HepG2 (cell line): ENCODE measurements around the gene RAB6B. TPM values are rescaled to one million over a fixed set of nuclear protein-coding genes. Genes with fewer than 3 reads are reported as not detected.

Experiments used
- ATAC-seq: fragments of 200-7000 bp; cut with Tn5 transposase; 3 replicates; pipeline ENCODE4 v1.9.1; 2020; ENCODE audit warnings: mild to moderate bottlenecking, moderate library complexity
- BruUV-seq: library from RNA; stranded (reverse); fragments of 400-500 nt; replicated peaks from 2 replicates; lab custom pipeline; 2021; lab: Mats Ljungman, UMichigan
- CTCF ChIA-PET: fragments of 300-600 bp; formaldehyde crosslinking; extraction: SDS; loops from one replicate; lab custom pipeline; 2021; ENCODE audit warnings: low total read pairs, inconsistent platforms, low intra/inter-chr PET ratio; lab: Yijun Ruan, JAX
- POLR2A ChIA-PET: fragments of 350-600 bp; sonication (Branson Sonifier 250); formaldehyde crosslinking; loops from one replicate; lab custom pipeline; 2020; ENCODE audit warnings: antibody characterized with exemption, inconsistent platforms; lab: Yijun Ruan, JAX
- DNase-seq: peaks from one replicate; pipeline ENCODE4 v3.0.0-alpha.2; 2015; ENCODE audit warnings: low spot score
- FAIRE-seq: peaks from 3 replicates; lab custom pipeline; 2011; peaks lifted over from hg19 to GRCh38; lab: Jason Lieb, UNC
- H2AFZ ChIP-seq: one replicate; pipeline ENCODE4 v1.6.1; 2011; ENCODE audit warnings: low read length, inconsistent platforms
- H3K27ac ChIP-seq: fragments of 300-600 bp; 3 replicates; pipeline ENCODE4 v1.8.0; 2011; ENCODE audit warnings: mixed run types, mild to moderate bottlenecking, mixed read lengths, low read length, inconsistent platforms; ENCODE audit not compliant: insufficient read depth; ENCODE audit errors: extremely low read length
- H3K27me3 ChIP-seq, 2 experiments: fragments of 200-600 bp in 1 of 2; 2 replicates in 1 of 2; 3 replicates in 1 of 2; pipeline versions ENCODE4 v1.6.0 to v1.8.0; 2011; ENCODE audit warnings: low read length in 2 of 2, mild to moderate bottlenecking in 2 of 2, moderate library complexity in 2 of 2, inconsistent platforms in 1 of 2; ENCODE audit not compliant: insufficient read depth in 2 of 2, control insufficient read depth in 1 of 2
- H3K36me3 ChIP-seq, 2 experiments: fragments of 200-600 bp in 1 of 2; replicated peaks in 1 of 2; 2 replicates in 1 of 2; 3 replicates in 1 of 2; pipeline versions ENCODE4 v1.5.1 to v1.8.0; 2011; ENCODE audit warnings: low read length in 2 of 2, inconsistent platforms in 1 of 2; ENCODE audit not compliant: insufficient read depth in 2 of 2, control insufficient read depth in 1 of 2
- H3K4me1 ChIP-seq: 2 replicates; pipeline ENCODE4 v1.5.1; 2012; ENCODE audit warnings: low read length, inconsistent platforms; ENCODE audit not compliant: insufficient read depth
- H3K4me2 ChIP-seq: 2 replicates; pipeline ENCODE4 v1.6.0; 2011; ENCODE audit warnings: low read depth, low read length, inconsistent platforms
- H3K4me3 ChIP-seq, 3 experiments: fragments of 200-600 bp in 1 of 3; sonication (generic), shearing (Covaris generic) in 1 of 3; replicated peaks in 1 of 3; 2 replicates each; pipeline ENCODE4 v1.5.1; 2011 to 2016; ENCODE audit warnings: low read length in 3 of 3, inconsistent platforms in 2 of 3, low read depth in 2 of 3, mild to moderate bottlenecking in 2 of 3, control low read depth in 1 of 3, mixed read lengths in 1 of 3; ENCODE audit not compliant: insufficient read depth in 1 of 3
- H3K79me2 ChIP-seq: one replicate; pipeline ENCODE4 v1.6.1; 2011; ENCODE audit warnings: low read length, inconsistent platforms; ENCODE audit not compliant: insufficient read depth
- H3K9ac ChIP-seq: 2 replicates; pipeline ENCODE4 v1.6.0; 2011; ENCODE audit warnings: mild to moderate bottlenecking, low read depth, low read length, inconsistent platforms; ENCODE audit not compliant: insufficient read depth
- H3K9me3 ChIP-seq: 2 replicates; pipeline ENCODE4 v1.5.1; 2012; ENCODE audit warnings: mild to moderate bottlenecking, low read length
- H4K20me1 ChIP-seq: 2 replicates; pipeline ENCODE4 v1.6.0; 2011; ENCODE audit warnings: inconsistent platforms, mild to moderate bottlenecking, low read length, moderate library complexity; ENCODE audit not compliant: insufficient read depth
- CCDC6 ChIP-seq: sonication (generic); formaldehyde crosslinking; IDR thresholded peaks from 2 replicates; pipeline ENCODE4 v1.8.1; 2022; ENCODE audit warnings: mild to moderate bottlenecking, missing genetic modification reagents, moderate library complexity
- CEBPG ChIP-seq: IDR thresholded peaks from 2 replicates; pipeline ENCODE4 v1.6.1; 2016
- GATA4 ChIP-seq: sonication (generic); IDR thresholded peaks from 2 replicates; pipeline ENCODE4 v1.6.1; 2016; ENCODE audit warnings: antibody characterized with exemption, low read depth, borderline replicate concordance
- JDP2 ChIP-seq: sonication (generic); formaldehyde crosslinking; IDR thresholded peaks from 2 replicates; pipeline ENCODE4 v1.8.1; 2022; ENCODE audit warnings: missing genetic modification reagents, borderline replicate concordance
- RAD21 ChIP-seq: fragments of 450-650 bp; formaldehyde crosslinking; IDR thresholded peaks from 2 replicates; pipeline ENCODE4 v1.5.0; 2020; ENCODE audit warnings: mild to moderate bottlenecking
- SMC3 ChIP-seq: IDR thresholded peaks from 2 replicates; pipeline ENCODE4 v1.6.1; 2011; ENCODE audit warnings: low read length, improper control_type of control experiment
- STAG1 ChIP-seq: sonication (generic); formaldehyde crosslinking; IDR thresholded peaks from 2 replicates; pipeline ENCODE4 v1.4.0; 2020; ENCODE audit warnings: missing genetic modification reagents
- ZNF207 ChIP-seq: fragments of 450-650 bp; IDR thresholded peaks from 2 replicates; pipeline ENCODE4 v1.6.1; 2016; ENCODE audit warnings: antibody characterized with exemption, borderline replicate concordance
- ZNF451 ChIP-seq: sonication (generic); formaldehyde crosslinking; IDR thresholded peaks from 2 replicates; pipeline ENCODE4 v1.5.0; 2020; ENCODE audit warnings: mild to moderate bottlenecking, missing genetic modification reagents
- ZNF724P ChIP-seq: sonication (generic); formaldehyde crosslinking; IDR thresholded peaks from 2 replicates; pipeline ENCODE4 v1.8.0; 2022; ENCODE audit warnings: missing genetic modification reagents, borderline replicate concordance
- ZSCAN25 ChIP-seq: sonication (generic); formaldehyde crosslinking; IDR thresholded peaks from 2 replicates; pipeline ENCODE4 v1.8.0; 2022; ENCODE audit warnings: mild to moderate bottlenecking, missing genetic modification reagents
- WGBS: methylation state at CpG from one replicate; pipeline ENCODE4 v1.1.6; 2017; ENCODE audit warnings: low lambda C conversion rate; 5-methylcytosine and 5-hydroxymethylcytosine counted together
- in situ Hi-C: cut with HindIII; loops from 2 replicates; pipeline ENCODE4 v1.10.0; 2017; ENCODE audit warnings: low pct_unique_long_range_greater_than_20kb; ENCODE audit not compliant: extremely low pct_ligation_motif_present
- intact Hi-C: fragments of 100-400 bp; cut with micrococcal nuclease; formaldehyde crosslinking; loops from one replicate; pipeline ENCODE4 v1.10.0; 2022; ENCODE audit not compliant: unreplicated experiment
- polyA plus RNA-seq, 8 experiments: library from polyadenylated mRNA; depleted of rRNA in 3 of 8; stranded (reverse) in 7 of 8; unstranded in 1 of 8; fragments of >200 nt; fragmentation: Illumina TruSeq in 4 of 8; extraction: Trizol in 4 of 8; gene quantifications; 2 replicates each; pipeline versions ENCODE4 v1.2.1 to v1.2.3, GENCODE V29; 2011 to 2016; ENCODE audit warnings: low read depth in 4 of 8, missing spikeins in 1 of 8, mixed read lengths in 1 of 8; ENCODE audit not compliant: insufficient read depth in 1 of 8
- total RNA-seq, 5 experiments: library from RNA; depleted of rRNA; stranded (reverse); fragments of >200 nt; fragmentation: Illumina TruSeq; extraction: Trizol; gene quantifications; 2 replicates each; pipeline ENCODE4 v1.2.3, GENCODE V29; 2016; ENCODE audit warnings: low read depth in 1 of 5
- TF ChIP-seq, protein P1 (sequence below): sonication (generic); formaldehyde crosslinking; conservative IDR thresholded peaks from 2 replicates; pipeline ENCODE4 v1.8.0; 2022; ENCODE audit warnings: missing genetic modification reagents
- TF ChIP-seq, protein P2 (sequence below): sonication (generic); formaldehyde crosslinking; IDR thresholded peaks from 2 replicates; pipeline ENCODE4 v1.5.0; 2020; ENCODE audit warnings: mild to moderate bottlenecking, missing genetic modification reagents, moderate library complexity
- TF ChIP-seq, protein P3 (sequence below): sonication (generic); formaldehyde crosslinking; IDR thresholded peaks from 2 replicates; pipeline ENCODE4 v1.5.0; 2020; ENCODE audit warnings: missing genetic modification reagents, mild to moderate bottlenecking, borderline replicate concordance

RAB6B gene
- total and polyA plus RNA-seq, 2 of the 13 experiments (the other 11 are each of a cell fraction or from before 2014, with no cell fraction given) = 0.16 TPM; not detected in 1

DNA sequence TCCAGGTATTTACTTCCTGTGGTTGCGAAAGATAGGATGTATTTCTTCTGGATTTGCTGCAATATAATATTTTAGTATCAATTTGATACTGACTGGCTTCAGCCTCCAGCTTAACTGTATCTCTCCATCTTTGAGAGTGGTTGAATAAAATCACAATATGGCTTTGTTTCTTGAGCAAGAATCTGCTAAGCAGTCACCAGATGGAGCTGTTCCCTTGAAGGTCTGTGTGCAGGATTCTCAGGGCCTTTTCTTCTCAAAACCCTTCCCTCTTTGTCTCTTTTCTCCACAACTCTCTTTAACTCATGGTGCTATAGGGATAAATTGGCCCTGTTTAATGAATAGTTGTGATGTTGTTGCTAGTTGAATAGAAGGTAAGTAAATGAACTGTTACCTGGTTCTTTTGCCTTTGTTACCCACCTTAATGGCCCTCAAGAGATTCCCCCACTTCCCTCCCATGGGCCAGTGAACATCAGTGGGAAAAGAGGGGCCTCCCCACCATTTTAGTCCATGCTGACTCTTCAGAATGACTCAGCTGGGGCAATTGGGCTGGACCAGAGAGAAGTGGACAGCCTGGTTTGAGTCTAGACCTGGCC, 34.8 kb upstream of the RAB6B start:
- ATAC-seq (0 out of 3 replicates have a peak, but pooled peaks have one; percentile 14), DNase-seq (peak; percentile 25), FAIRE-seq (peak; percentile 68)
- no peak overlapping the region for H3K4me2 ChIP-seq
- H3K9ac ChIP-seq = no peak overlapping the region
- no peak overlapping the region for H3K4me3 ChIP-seq
- no peaks in the 10 kb centered on the region for H3K79me2 ChIP-seq
- no TSS peak for BruUV-seq
- in situ Hi-C loops = loop anchor here (10.0 kb wide), 1 partner anchor 114 kb away; no protein-coding TSS in a partner anchor
- H3K36me3 ChIP-seq = no peaks in the 10 kb centered on the region
- no peak overlapping the region for H3K27ac ChIP-seq
- POLR2A ChIA-PET = no interaction called here
- H2AFZ ChIP-seq = no peak overlapping the region
- no peak for TF ChIP-seq JDP2 (CRISPR knock-in tag)
- TF ChIP-seq, protein P1, sequence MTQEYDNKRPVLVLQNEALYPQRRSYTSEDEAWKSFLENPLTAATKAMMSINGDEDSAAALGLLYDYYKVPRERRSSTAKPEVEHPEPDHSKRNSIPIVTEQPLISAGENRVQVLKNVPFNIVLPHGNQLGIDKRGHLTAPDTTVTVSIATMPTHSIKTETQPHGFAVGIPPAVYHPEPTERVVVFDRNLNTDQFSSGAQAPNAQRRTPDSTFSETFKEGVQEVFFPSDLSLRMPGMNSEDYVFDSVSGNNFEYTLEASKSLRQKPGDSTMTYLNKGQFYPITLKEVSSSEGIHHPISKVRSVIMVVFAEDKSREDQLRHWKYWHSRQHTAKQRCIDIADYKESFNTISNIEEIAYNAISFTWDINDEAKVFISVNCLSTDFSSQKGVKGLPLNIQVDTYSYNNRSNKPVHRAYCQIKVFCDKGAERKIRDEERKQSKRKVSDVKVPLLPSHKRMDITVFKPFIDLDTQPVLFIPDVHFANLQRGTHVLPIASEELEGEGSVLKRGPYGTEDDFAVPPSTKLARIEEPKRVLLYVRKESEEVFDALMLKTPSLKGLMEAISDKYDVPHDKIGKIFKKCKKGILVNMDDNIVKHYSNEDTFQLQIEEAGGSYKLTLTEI (CRISPR knock-in tag) = no peak
- TF ChIP-seq STAG1 = peak; percentile 78
- TF ChIP-seq GATA4 = no peak
- TF ChIP-seq, protein P2, sequence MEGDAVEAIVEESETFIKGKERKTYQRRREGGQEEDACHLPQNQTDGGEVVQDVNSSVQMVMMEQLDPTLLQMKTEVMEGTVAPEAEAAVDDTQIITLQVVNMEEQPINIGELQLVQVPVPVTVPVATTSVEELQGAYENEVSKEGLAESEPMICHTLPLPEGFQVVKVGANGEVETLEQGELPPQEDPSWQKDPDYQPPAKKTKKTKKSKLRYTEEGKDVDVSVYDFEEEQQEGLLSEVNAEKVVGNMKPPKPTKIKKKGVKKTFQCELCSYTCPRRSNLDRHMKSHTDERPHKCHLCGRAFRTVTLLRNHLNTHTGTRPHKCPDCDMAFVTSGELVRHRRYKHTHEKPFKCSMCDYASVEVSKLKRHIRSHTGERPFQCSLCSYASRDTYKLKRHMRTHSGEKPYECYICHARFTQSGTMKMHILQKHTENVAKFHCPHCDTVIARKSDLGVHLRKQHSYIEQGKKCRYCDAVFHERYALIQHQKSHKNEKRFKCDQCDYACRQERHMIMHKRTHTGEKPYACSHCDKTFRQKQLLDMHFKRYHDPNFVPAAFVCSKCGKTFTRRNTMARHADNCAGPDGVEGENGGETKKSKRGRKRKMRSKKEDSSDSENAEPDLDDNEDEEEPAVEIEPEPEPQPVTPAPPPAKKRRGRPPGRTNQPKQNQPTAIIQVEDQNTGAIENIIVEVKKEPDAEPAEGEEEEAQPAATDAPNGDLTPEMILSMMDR (CRISPR knock-in tag) = peak; percentile 68
- peak; percentile 35; the same call in 1 of the 2 replicates for TF ChIP-seq RAD21 (CRISPR knock-in tag)
- no peak for TF ChIP-seq ZSCAN25 (CRISPR knock-in tag)
- no peak for TF ChIP-seq ZNF207
- TF ChIP-seq CEBPG (CRISPR knock-in tag) = peak; percentile 50
- TF ChIP-seq CCDC6 (CRISPR knock-in tag) = no peak
- TF ChIP-seq ZNF451 (CRISPR knock-in tag) = no peak
- TF ChIP-seq, protein P3, sequence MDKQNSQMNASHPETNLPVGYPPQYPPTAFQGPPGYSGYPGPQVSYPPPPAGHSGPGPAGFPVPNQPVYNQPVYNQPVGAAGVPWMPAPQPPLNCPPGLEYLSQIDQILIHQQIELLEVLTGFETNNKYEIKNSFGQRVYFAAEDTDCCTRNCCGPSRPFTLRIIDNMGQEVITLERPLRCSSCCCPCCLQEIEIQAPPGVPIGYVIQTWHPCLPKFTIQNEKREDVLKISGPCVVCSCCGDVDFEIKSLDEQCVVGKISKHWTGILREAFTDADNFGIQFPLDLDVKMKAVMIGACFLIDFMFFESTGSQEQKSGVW (CRISPR knock-in tag) = no peak
- TF ChIP-seq SMC3 = peak; percentile 78
- no peak for TF ChIP-seq ZNF724P
- 0% methylated on average over 1 of the region's 1 CpG for WGBS
- intact Hi-C loops = loop anchor here (1.0 kb wide), 1 partner anchor 109 kb away; no protein-coding TSS in a partner anchor
- H3K4me1 ChIP-seq = peaks cover 11% of the 10 kb centered on the region
- H3K27me3 ChIP-seq = peaks cover 1 to 41% of the 10 kb centered on the region in 2 experiments; a peak in 4 of 5 replicates
- H4K20me1 ChIP-seq = no peaks in the 10 kb centered on the region
- CTCF ChIA-PET = interaction anchor here (0.6 to 1.7 kb wide), 3 partner anchors 109 to 282 kb away, joined by 3 to 12 read pairs (median 3); no protein-coding TSS in a partner anchor
- H3K9me3 ChIP-seq = no peaks in the 10 kb centered on the region
